Measurements from ENCODE around the gene WBP11.

WBP11 gene

DNA sequence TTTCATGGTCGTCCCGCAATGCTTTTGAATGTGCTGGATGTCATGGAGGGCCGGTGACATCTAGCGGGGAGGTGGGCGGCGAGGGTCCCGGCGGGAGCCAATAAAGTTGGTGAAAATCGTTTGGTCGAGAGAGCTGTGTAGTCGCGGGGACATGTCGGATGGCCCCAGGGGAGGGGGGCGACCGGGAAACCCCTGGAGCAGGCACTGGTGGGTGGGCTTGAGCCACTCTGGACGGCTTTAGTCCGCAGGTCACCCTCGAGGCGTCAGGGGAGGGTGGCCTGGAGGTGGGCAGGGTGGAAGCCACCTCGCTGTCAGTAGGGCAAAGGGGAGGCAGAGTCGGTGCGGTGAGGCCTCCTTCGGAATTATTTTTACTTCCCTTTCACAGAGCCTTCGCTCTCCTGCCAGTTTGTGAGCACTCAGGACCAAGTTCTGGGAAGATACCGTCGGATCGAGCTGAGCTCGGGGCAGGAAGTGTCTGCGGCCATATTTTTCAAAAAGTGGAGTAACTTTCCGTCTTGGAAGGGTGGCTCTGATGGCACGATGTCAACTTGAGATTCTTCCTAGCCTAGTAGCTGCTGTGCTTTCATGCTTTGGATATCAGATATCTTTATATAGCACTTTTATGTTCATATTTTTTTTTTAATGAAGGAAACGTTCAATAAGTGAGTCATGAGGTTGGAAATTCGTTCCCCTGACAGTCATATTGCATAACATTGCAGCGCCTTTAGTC is 28.2 kb downstream of the WBP11 start:
- H3K36me3 ChIP-seq (ENCODE audit: control insufficient read depth, insufficient read depth, low read length), result no peaks in the 10 kb centered on the region
- H3K9me3 ChIP-seq (ENCODE audit: control insufficient read depth, low read length), result no peaks in the 10 kb centered on the region
- WGBS, 2 experiments, result 13% methylated on average over 34 of the region's 34 CpGs
- peaks cover 32% of the 10 kb centered on the region for H3K27me3 ChIP-seq (ENCODE audit: control insufficient read depth, insufficient read depth, low read length, poor library complexity, severe bottlenecking)
- no peak overlapping the region for H3K27ac ChIP-seq (ENCODE audit: insufficient read depth, low read depth, low read length, poor library complexity, severe bottlenecking)
- H3K4me3 ChIP-seq (ENCODE audit: insufficient read depth, low read depth, low read length), result peak overlapping the region; percentile 67
- H3K4me1 ChIP-seq (ENCODE audit: control insufficient read depth, insufficient read depth, low read length), result peaks cover 14% of the 10 kb centered on the region

DNA sequence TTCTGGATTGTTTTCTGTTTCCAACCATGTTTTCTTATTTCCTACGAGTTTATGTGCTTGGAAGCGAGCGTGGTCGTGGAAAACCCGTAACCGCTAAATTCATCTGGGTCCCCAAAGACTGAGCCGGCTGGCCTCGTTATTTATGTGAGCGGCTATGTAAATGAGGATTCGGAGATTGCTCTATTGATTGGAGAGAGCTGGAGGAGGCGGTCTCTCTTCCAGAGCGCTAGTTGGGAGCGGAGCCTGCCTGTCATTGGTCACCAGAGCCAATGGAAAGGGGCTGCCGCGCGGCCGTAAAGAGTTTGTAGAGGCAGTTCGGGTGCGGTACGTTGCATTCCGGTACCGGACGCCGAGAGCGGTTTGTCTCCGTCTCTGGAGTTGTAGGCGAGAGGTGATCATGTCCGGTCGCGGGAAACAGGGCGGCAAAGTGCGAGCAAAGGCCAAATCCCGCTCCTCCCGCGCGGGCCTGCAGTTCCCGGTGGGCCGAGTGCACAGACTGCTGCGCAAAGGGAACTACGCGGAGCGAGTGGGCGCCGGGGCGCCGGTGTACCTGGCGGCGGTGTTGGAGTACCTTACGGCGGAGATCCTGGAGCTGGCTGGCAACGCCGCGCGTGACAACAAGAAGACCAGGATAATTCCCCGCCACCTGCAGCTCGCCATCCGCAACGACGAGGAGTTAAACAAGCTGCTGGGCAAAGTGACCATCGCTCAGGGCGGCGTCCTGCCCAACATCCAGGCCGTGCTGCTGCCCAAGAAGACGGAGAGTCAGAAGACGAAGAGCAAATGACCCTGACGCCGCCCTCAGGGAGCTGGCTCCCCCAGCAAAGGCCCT is 29.0 kb downstream of the WBP11 start:
- H3K9me3 ChIP-seq (ENCODE audit: control insufficient read depth, low read length), result no peaks in the 10 kb centered on the region
- WGBS, 2 experiments, result 7 to 11% methylated on average over 67 of the region's 67 CpGs
- no peak overlapping the region for H3K27ac ChIP-seq (ENCODE audit: insufficient read depth, low read depth, low read length, poor library complexity, severe bottlenecking)
- H3K4me3 ChIP-seq (ENCODE audit: insufficient read depth, low read depth, low read length), result peak overlapping the region; percentile 67
- no peaks in the 10 kb centered on the region for H3K36me3 ChIP-seq (ENCODE audit: control insufficient read depth, insufficient read depth, low read length)
- peaks cover 14% of the 10 kb centered on the region for H3K4me1 ChIP-seq (ENCODE audit: control insufficient read depth, insufficient read depth, low read length)
- peaks cover 32% of the 10 kb centered on the region for H3K27me3 ChIP-seq (ENCODE audit: control insufficient read depth, insufficient read depth, low read length, poor library complexity, severe bottlenecking)

DNA sequence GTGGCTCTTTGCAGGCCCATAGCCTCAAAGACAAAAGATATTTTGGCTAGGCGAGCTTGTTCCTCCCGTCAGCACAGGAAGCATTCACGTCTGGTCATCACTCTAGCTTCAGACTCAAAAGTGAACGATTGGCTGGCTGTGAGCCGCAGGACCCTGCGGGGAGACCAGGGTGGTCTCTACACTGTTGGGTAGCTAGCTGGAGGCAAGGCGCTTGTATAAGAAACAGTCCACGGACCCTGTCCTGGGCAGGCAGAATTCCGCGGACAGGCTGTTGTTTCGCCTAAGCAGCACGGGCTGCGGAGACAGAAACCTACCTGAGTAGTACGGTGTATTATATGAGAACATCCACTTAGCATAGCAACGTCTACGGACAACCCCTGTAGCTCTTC is 29.6 kb downstream of the WBP11 start:
- H3K36me3 ChIP-seq (ENCODE audit: control insufficient read depth, insufficient read depth, low read length), result no peaks in the 10 kb centered on the region
- peaks cover 32% of the 10 kb centered on the region for H3K27me3 ChIP-seq (ENCODE audit: control insufficient read depth, insufficient read depth, low read length, poor library complexity, severe bottlenecking)
- no peak overlapping the region for H3K27ac ChIP-seq (ENCODE audit: insufficient read depth, low read depth, low read length, poor library complexity, severe bottlenecking)
- peaks cover 14% of the 10 kb centered on the region for H3K4me1 ChIP-seq (ENCODE audit: control insufficient read depth, insufficient read depth, low read length)
- whole genome bisulfite sequencing, 2 experiments, result 47 to 54% methylated on average over 16 of the region's 16 CpGs
- no peaks in the 10 kb centered on the region for H3K9me3 ChIP-seq (ENCODE audit: control insufficient read depth, low read length)
- peak overlapping the region; percentile 67 for H3K4me3 ChIP-seq (ENCODE audit: insufficient read depth, low read depth, low read length)

DNA sequence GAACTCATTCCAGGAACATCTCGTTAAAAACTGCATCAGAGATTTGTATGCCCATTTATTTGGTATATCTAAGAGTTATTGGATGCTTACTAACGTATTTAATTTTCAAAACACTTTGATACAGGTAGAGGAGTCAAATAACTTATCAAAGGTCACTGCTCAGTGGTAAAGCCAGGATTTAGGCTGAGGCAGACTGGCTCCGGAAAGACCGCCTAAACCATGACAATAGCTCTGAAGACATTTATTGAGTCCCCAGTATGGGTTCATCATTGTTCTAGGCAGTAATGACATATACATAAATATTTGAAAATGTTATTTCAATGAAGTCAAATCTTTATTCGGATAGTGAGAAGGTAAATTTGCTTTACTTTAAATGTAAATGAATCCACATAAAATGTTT is 30.3 kb downstream of the WBP11 start:
- WGBS, 2 experiments, result 62 to 66% methylated on average over 4 of the region's 5 CpGs
- H3K4me3 ChIP-seq (ENCODE audit: insufficient read depth, low read depth, low read length), result peak overlapping the region; percentile 67

DNA sequence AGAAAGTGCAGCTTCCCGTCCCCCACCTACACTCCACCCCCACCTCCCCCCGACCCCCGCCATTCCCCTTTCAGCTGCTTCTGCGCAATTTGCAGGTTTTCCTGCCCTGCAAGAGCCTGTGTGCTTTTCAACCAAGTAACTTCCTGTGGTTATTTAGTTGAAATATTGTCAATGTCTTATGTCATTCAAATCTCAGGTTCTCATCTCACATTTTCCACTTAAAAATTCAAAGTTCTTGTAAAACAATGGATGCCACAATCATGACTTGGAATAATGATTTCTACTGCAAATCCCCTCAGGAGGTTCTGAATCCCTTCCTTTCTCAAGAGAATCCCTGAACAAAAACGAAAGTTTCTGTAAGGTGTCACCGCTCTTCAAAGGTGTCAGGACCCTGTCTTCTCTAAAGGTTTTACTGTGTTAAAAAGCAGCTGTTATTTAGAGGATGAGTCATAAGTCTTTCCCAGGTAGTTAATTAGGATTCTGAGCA is 31.6 kb downstream of the WBP11 start:
- WGBS, 2 experiments, result 12 to 19% methylated on average over 2 to 4 of the region's 6 CpGs
- Histone ChIP-seq H3K4me3 (ENCODE audit: insufficient read depth, low read depth, low read length) (peak overlapping the region; percentile 73), H3K9me3 (ENCODE audit: control insufficient read depth, low read length) (no peaks in the 10 kb centered on the region), H3K27me3 (ENCODE audit: control insufficient read depth, insufficient read depth, low read length, poor library complexity, severe bottlenecking) (peaks cover 32% of the 10 kb centered on the region), H3K4me1 (ENCODE audit: control insufficient read depth, insufficient read depth, low read length) (peaks cover 6% of the 10 kb centered on the region), H3K36me3 (ENCODE audit: control insufficient read depth, insufficient read depth, low read length) (no peaks in the 10 kb centered on the region), H3K27ac (ENCODE audit: insufficient read depth, low read depth, low read length, poor library complexity, severe bottlenecking) (peak overlapping the region; percentile 77)

More for the DNA sequence above, 30.3 kb downstream of the WBP11 start:
- Histone ChIP-seq H3K4me1 (ENCODE audit: control insufficient read depth, insufficient read depth, low read length) (peaks cover 12% of the 10 kb centered on the region), H3K36me3 (ENCODE audit: control insufficient read depth, insufficient read depth, low read length) (no peaks in the 10 kb centered on the region), H3K9me3 (ENCODE audit: control insufficient read depth, low read length) (no peaks in the 10 kb centered on the region), H3K27me3 (ENCODE audit: control insufficient read depth, insufficient read depth, low read length, poor library complexity, severe bottlenecking) (peaks cover 32% of the 10 kb centered on the region), H3K27ac (ENCODE audit: insufficient read depth, low read depth, low read length, poor library complexity, severe bottlenecking) (no peak overlapping the region)

DNA sequence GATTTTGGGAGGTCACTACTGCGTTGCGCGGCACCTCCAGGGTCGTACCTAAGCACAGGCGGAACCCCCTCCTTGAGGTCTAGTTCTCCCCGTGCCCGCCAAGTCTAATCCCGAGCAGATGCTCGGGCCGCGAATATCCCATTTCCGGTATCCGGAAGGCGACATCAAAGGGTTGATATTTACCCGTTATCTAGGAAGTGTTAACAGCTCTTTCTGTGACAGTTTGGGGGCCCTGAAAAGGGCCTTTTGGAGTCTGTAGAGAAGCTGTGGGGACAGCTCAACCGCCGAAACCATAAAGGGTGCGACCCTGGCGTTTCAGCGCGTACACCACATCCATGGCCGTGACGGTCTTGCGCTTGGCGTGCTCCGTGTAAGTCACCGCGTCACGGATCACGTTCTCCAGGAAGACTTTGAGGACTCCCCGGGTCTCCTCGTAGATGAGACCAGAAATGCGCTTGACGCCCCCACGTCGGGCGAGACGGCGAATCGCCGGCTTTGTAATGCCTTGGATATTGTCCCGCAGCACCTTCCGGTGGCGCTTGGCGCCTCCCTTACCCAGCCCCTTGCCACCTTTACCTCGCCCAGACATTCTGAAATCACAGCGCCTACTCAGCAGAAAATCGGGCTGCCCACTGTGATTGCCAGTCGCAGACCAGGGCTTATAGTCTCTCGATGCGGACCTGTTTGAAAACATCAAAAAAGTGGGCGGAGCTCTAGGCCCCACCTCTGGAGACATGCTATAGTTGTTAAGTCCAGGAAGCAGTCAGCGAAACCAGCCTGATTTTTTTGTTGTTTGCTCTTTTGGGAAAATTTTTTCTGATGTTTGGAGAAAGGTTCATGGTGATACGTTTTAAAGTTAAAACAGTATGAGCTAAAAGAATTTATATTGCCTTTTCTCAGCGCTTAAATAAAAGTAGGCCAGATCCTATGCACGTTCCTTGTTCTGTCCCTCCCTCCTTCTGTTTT is 32.5 kb downstream of the WBP11 start:
- Histone ChIP-seq H3K9me3 (ENCODE audit: control insufficient read depth, low read length) (no peaks in the 10 kb centered on the region), H3K36me3 (ENCODE audit: control insufficient read depth, insufficient read depth, low read length) (no peaks in the 10 kb centered on the region), H3K4me1 (ENCODE audit: control insufficient read depth, insufficient read depth, low read length) (peaks cover 3% of the 10 kb centered on the region), H3K27ac (ENCODE audit: insufficient read depth, low read depth, low read length, poor library complexity, severe bottlenecking) (peak overlapping the region; percentile 81), H3K4me3 (ENCODE audit: insufficient read depth, low read depth, low read length) (peak overlapping the region; percentile 73), H3K27me3 (ENCODE audit: control insufficient read depth, insufficient read depth, low read length, poor library complexity, severe bottlenecking) (peaks cover 29% of the 10 kb centered on the region)
- WGBS, 2 experiments, result 2 to 5% methylated on average over 56 of the region's 56 CpGs

DNA sequence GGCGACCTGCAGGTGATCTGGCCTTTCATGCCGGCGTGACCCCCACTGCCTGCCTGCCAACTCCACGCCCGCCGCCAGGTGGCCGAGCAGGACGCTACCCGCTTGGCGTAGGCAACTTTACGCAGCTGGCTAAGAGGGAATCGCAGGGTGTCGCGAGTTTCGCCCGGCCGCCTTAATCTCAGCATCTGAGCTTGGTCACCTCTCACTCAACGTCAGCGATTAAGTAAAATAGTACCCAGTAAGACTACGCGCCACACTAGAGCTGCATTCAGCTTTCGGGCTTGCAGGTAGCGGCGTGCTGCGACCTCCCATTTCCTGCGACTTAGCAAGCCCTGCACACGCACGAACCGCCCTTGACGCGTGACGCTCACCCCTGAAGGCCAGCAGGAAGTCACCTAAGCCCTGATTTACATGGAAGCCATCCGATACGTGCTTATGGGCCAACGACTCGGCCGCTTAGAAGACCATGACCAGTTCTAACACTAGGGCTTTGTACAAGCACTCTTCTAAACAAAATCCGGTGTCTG is 33.2 kb downstream of the WBP11 start:
- no peaks in the 10 kb centered on the region for H3K9me3 ChIP-seq (ENCODE audit: control insufficient read depth, low read length)
- peak overlapping the region; percentile 81 for H3K27ac ChIP-seq (ENCODE audit: insufficient read depth, low read depth, low read length, poor library complexity, severe bottlenecking)
- H3K36me3 ChIP-seq (ENCODE audit: control insufficient read depth, insufficient read depth, low read length), result no peaks in the 10 kb centered on the region
- peak overlapping the region; percentile 73 for H3K4me3 ChIP-seq (ENCODE audit: insufficient read depth, low read depth, low read length)
- WGBS, 2 experiments, result 4 to 5% methylated on average over 38 of the region's 38 CpGs
- peaks cover 21% of the 10 kb centered on the region for H3K27me3 ChIP-seq (ENCODE audit: control insufficient read depth, insufficient read depth, low read length, poor library complexity, severe bottlenecking)
- H3K4me1 ChIP-seq (ENCODE audit: control insufficient read depth, insufficient read depth, low read length), result peaks cover 3% of the 10 kb centered on the region

DNA sequence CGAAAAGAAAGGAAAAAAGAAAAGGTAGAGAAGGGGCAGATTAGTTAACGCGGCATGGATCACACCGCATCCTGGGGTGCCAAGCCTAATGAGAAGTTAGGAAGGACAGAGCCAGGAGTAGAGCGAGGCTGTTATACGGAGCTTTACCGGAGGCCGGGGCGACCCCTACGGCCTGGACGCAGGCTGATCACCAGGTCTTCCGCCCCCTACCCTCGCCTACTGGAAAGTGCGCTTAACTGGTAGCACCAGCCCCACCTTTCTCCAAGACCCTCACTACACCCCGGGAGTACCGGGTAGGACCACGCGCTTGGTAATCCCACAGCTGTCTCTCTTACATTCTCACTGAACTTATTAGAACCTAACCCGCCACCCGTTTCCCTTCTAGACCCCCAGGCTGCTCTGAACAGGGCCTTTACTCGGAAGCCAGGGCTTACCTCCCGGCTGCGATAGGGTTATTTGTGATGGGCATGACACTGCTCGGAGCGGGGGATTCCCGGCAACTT is 33.8 kb downstream of the WBP11 start:
- Histone ChIP-seq H3K27ac (ENCODE audit: insufficient read depth, low read depth, low read length, poor library complexity, severe bottlenecking) (peak overlapping the region; percentile 81), H3K4me1 (ENCODE audit: control insufficient read depth, insufficient read depth, low read length) (peaks cover 3% of the 10 kb centered on the region), H3K27me3 (ENCODE audit: control insufficient read depth, insufficient read depth, low read length, poor library complexity, severe bottlenecking) (peaks cover 16% of the 10 kb centered on the region), H3K36me3 (ENCODE audit: control insufficient read depth, insufficient read depth, low read length) (no peaks in the 10 kb centered on the region), H3K4me3 (ENCODE audit: insufficient read depth, low read depth, low read length) (peak overlapping the region; percentile 73), H3K9me3 (ENCODE audit: control insufficient read depth, low read length) (no peaks in the 10 kb centered on the region)
- 5 to 8% methylated on average over 26 of the region's 26 CpGs for WGBS, 2 experiments

DNA sequence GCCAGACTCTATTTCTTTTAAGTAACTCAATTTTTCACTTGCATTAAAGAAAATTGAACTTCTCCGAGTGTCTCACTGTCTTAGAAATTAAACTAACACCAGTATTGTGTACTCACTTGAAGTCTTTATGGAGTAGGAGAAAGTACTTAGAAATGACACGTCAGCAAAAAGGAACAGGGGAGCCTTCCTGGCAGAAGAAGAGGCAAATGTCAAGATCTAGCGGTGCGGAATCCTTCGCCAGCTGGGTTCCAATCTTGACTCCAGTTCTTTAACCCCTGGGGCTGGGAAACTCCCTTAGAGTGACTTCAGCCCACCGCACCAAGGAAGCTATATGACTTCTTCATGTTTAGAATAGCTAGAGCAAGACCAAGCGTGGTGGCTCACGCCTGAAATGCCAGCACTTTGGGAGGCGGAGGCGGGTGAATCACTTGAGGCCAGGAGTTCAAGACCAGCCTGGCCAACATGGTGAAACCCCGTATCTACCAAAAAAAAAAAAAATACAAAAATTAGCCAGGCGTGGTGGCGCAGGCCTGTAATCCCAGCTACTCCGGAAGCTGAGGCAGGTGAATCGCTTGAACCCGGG is 34.4 kb downstream of the WBP11 start:
- Histone ChIP-seq H3K36me3 (ENCODE audit: control insufficient read depth, insufficient read depth, low read length) (no peaks in the 10 kb centered on the region), H3K4me1 (ENCODE audit: control insufficient read depth, insufficient read depth, low read length) (peaks cover 3% of the 10 kb centered on the region), H3K9me3 (ENCODE audit: control insufficient read depth, low read length) (no peaks in the 10 kb centered on the region), H3K4me3 (ENCODE audit: insufficient read depth, low read depth, low read length) (peak overlapping the region; percentile 73), H3K27ac (ENCODE audit: insufficient read depth, low read depth, low read length, poor library complexity, severe bottlenecking) (no peak overlapping the region), H3K27me3 (ENCODE audit: control insufficient read depth, insufficient read depth, low read length, poor library complexity, severe bottlenecking) (peaks cover 11% of the 10 kb centered on the region)
- WGBS, 2 experiments, result 41 to 42% methylated on average over 16 of the region's 16 CpGs

Measured in ectodermal cell (in vitro differentiated cells).